Muscle layer of duodenum (tissue), 2 donors: ENCODE data around the gene G2E3.
"Not testable (repeated sequence)": the region's sequence is repeated elsewhere in the genome, so short reads cannot be mapped to it uniquely, and the experiment has no call there.

Source experiments
- H3K27ac ChIP-seq: one replicate; pipeline ENCODE4 v1.7.0; 2013; ENCODE audit warnings: mild to moderate bottlenecking, low read length
- H3K27me3 ChIP-seq: one replicate; pipeline ENCODE4 v1.7.0; 2013; ENCODE audit warnings: low read depth, mild to moderate bottlenecking, control low read depth, low read length
- H3K36me3 ChIP-seq, 2 donors: one replicate each; pipeline ENCODE4 v1.7.0; 2013; ENCODE audit warnings: low read length in 2 of 2, control low read depth in 1 of 2, mild to moderate bottlenecking in 1 of 2; ENCODE audit not compliant: insufficient read depth in 2 of 2, control insufficient read depth in 1 of 2
- H3K4me1 ChIP-seq, 2 donors: one replicate each; pipeline ENCODE4 v1.7.0; 2013; ENCODE audit warnings: low read length in 2 of 2, mild to moderate bottlenecking in 2 of 2, control low read depth in 1 of 2, moderate library complexity in 1 of 2; ENCODE audit not compliant: insufficient read depth in 2 of 2, control insufficient read depth in 1 of 2
- H3K4me3 ChIP-seq, 2 donors: one replicate each; pipeline ENCODE4 v1.7.0; 2013; ENCODE audit warnings: low read length in 2 of 2, low read depth in 1 of 2, mild to moderate bottlenecking in 1 of 2
- H3K9me3 ChIP-seq, 2 donors: one replicate each; pipeline ENCODE4 v1.7.0; 2013; ENCODE audit warnings: low read length in 2 of 2, control low read depth in 1 of 2, mild to moderate bottlenecking in 1 of 2; ENCODE audit not compliant: control insufficient read depth in 1 of 2
- donor health status: healthy.

G2E3 gene

DNA sequence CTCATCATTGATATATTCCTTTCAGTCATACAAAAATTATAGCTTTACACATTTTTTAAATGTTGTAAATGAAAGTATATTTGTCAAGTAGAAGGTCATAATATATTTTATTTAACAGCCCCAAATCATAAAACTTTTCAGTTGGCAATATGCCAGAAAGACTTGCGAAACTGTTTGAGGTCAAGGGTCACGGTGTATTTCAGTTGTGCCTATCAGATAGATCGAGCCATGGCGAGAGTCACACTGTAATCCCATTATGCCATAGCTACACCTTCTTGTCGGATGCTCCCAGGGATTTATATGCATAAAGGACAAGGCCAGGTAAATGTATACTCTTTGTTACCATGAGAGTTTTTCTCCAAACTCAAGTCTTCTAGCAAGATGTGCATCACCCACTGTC is 26.7 kb upstream of the G2E3 start:
- no peaks in the 10 kb centered on the region for H3K36me3 ChIP-seq
- no peaks in the 10 kb centered on the region for H3K4me1 ChIP-seq
- no peak overlapping the region for H3K27ac ChIP-seq
- H3K27me3 ChIP-seq = no peaks in the 10 kb centered on the region
- no peaks in the 10 kb centered on the region for H3K9me3 ChIP-seq
- no peak overlapping the region for H3K4me3 ChIP-seq

DNA sequence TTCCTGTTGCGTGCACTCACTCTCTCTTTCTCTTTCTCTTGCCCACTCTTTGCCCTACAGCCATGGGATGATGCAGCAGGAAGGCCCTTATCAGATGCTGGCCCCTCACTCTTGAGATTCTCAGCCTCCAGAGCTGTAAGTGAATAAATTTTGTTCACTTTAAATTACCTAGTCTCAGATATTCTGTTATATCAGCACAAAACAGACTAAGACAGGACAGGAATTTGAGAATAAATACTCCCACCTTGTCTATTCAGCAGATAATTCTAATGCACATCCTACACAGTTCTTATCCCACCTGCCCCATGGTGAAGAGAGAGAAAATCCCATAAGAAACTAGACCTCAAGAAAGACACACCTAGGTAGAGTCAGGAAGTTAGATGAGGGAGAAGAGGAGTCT is 25.8 kb upstream of the G2E3 start:
- no peaks in the 10 kb centered on the region for H3K9me3 ChIP-seq
- H3K4me3 ChIP-seq = no peak overlapping the region
- no peaks in the 10 kb centered on the region for H3K36me3 ChIP-seq
- H3K27ac ChIP-seq = no peak overlapping the region
- H3K27me3 ChIP-seq = no peaks in the 10 kb centered on the region
- H3K4me1 ChIP-seq = no peaks in the 10 kb centered on the region

DNA sequence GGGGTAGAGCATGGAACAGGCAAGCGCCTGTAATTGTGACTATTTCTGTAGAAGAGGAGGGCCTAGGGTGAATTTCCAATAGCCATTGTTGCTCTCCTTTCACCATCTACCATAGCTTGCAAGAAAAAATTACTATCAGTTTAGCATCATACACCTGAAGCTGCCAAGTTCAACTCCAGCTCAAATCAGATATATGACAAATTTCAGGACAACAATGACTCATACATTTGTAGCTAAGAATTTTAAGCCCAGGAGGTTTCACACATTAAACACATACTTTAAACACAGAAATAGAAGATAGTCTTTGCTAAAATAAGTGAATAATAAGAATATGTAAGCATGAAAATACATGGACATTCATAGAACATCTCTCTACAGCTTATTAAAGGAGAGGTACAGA is 17.6 kb upstream of the G2E3 start:
- Histone ChIP-seq H3K9me3 (no peaks in the 10 kb centered on the region), H3K4me1 (no peaks in the 10 kb centered on the region), H3K27ac (no peak overlapping the region), H3K36me3 (no peaks in the 10 kb centered on the region), H3K27me3 (no peaks in the 10 kb centered on the region), H3K4me3 (no peak overlapping the region)

DNA sequence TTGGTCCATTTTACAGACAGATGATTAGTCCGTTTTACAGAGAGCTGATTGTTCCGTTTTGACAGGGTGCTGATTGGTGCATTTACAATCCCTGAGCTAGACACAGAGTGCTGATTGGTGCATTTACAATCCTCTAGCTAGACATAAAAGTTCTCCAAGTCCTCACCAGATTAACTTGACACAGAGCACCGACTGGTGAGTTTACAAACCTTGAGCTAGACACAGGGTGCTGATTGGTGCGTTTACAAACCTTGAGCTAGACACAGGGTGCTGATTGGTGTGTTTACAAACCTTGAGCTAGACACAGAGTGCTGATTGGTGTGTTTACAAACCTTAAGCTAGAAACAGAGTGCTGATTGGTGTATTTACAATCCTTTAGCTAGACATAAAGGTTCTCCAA is 12.2 kb upstream of the G2E3 start:
- H3K36me3 ChIP-seq, H3K9me3 ChIP-seq, H3K27ac ChIP-seq, H3K4me3 ChIP-seq, H3K27me3 ChIP-seq, H3K4me1 ChIP-seq: not testable (repeated sequence)

DNA sequence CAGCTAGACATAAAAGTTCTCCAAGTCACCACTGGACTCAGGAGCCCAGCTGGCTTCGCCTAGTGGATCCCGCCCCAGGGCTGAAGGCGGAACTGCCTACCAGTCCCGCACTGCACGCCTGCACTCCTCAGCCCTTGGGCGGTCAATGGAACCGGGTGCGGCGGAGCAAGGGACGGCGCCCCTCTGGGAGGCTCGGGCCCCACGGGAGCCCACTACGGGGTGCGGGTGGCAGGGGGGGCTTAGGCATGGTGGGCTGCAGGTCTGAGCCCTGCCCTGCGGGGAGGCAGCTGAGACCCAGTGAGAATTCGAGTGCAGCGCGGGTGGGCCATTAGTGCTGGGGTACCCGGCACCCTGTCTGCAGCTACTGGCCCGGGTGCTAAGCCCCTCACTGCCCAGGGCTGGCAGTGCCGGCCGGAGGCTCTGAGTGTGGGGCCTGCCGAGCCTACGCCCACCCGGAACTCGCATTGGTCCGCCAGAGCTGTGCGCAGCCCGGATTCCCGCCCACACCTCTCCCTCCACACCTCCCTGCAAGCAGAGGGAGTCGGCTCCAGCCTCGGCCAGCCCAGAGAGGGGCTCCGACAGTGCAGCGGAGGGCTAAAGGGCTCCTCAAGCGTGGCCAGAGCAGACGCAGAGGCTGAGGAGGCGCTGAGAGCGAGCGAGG is 11.4 kb upstream of the G2E3 start:
- no peak overlapping the region for H3K27ac ChIP-seq
- no peak overlapping the region for H3K4me3 ChIP-seq
- no peaks in the 10 kb centered on the region for H3K36me3 ChIP-seq
- H3K9me3 ChIP-seq = no peaks in the 10 kb centered on the region
- H3K27me3 ChIP-seq = no peaks in the 10 kb centered on the region
- no peaks in the 10 kb centered on the region for H3K4me1 ChIP-seq

DNA sequence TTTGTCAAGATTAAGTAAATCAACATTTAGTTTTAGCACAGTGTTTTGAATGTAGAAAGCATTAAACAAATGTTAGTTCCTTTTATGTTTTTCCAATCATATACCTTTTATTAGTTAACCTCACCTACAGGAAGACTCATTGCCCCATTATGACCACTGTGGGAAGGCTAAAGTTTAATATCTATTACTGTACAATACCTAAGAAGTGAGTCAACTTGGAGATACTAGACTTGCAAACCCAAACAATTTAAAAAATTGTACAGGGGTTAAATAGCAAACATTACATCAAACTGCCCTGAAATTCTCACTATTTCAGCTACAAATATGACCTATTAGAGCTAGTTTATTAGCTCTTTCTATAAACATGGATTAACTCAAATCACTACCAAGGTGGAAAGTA is 8.6 kb upstream of the G2E3 start:
- H3K4me1 ChIP-seq = no peaks in the 10 kb centered on the region
- H3K27me3 ChIP-seq = no peaks in the 10 kb centered on the region
- H3K27ac ChIP-seq = no peak overlapping the region
- H3K36me3 ChIP-seq = no peaks in the 10 kb centered on the region
- no peaks in the 10 kb centered on the region for H3K9me3 ChIP-seq
- H3K4me3 ChIP-seq = no peak overlapping the region

DNA sequence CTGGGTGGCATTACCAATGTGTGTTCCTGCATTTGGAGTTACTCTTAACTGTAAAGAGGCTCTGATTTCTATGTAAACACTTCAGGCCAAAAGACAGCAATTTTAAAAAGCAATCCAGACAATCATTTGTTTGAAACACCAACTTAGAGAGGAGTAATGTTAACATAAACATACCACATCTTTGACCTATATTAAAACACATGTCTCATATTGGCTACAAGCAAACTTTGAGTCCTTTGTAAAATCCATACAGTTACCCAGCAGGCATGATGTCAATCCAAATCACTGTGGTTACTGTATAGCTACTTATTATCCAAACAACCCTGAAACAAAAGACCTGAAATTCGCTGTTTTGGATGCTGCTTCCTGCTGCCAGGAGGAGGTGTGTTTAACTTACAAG is 7.5 kb upstream of the G2E3 start:
- no peak overlapping the region for H3K4me3 ChIP-seq
- H3K9me3 ChIP-seq = no peaks in the 10 kb centered on the region
- H3K27ac ChIP-seq = no peak overlapping the region
- no peaks in the 10 kb centered on the region for H3K27me3 ChIP-seq
- no peaks in the 10 kb centered on the region for H3K36me3 ChIP-seq
- H3K4me1 ChIP-seq = no peaks in the 10 kb centered on the region

DNA sequence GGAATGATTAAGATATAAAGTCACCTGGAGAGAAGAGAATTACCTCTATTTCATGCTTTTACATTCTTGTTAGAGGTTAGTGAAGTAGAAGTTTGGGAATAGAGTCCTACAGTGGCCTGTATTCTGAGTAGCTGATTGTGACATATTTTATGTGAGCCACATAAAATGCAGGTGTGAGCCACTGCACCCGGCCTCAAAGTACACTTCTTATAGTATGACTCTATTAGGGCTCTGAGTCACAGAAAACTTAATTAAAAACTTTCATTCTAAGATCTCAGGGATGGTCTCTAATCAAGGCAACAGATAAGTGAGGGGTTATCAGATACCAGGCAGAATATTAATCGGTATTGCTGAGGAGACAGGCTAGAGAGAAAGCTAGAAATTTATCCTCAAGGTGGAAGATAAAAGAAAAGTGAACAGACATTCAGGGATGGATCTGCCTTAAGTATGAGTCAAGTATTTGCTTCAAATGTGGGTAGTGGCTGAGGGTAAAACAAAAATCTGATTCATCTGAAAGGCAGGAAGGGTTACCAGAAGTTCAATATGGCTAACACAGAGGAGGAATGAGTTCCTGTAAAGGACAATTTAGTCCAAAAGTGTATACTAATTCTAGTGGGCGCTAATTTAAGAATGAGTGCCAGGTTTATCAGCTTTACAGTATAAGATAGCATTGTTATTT is 5.5 kb upstream of the G2E3 start:
- no peaks in the 10 kb centered on the region for H3K27me3 ChIP-seq

DNA sequence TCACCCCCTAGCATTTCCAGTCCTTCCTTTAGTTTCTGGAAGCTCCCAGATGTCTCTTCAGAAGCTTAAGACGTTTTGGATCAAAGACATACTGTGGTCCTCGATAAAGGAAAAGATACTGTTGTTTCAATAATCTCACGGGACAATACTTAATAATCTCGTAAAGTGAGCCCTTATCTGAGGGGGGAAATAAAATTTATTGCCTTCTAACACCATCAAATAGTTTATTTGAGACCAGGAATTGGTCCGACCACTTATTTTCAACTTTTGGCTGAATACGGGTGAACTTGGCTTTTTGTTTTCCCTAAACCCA is 640 bp upstream of the G2E3 start:
- H3K36me3 ChIP-seq = peaks cover 0 to 4% of the 10 kb centered on the region in 2 donors
- H3K4me1 ChIP-seq = peaks cover 0 to 16% of the 10 kb centered on the region in 2 donors
- H3K9me3 ChIP-seq = no peaks in the 10 kb centered on the region
- peak overlapping the region; percentile 87 to 95 for H3K4me3 ChIP-seq
- H3K27ac ChIP-seq = peak overlapping the region; percentile 80
- no peaks in the 10 kb centered on the region for H3K27me3 ChIP-seq

More for the DNA sequence above, 5.5 kb upstream of the G2E3 start:
- Histone ChIP-seq H3K4me3 (no peak overlapping the region), H3K4me1 (no peaks in the 10 kb centered on the region), H3K36me3 (no peaks in the 10 kb centered on the region), H3K27ac (no peak overlapping the region), H3K9me3 (no peaks in the 10 kb centered on the region)

DNA sequence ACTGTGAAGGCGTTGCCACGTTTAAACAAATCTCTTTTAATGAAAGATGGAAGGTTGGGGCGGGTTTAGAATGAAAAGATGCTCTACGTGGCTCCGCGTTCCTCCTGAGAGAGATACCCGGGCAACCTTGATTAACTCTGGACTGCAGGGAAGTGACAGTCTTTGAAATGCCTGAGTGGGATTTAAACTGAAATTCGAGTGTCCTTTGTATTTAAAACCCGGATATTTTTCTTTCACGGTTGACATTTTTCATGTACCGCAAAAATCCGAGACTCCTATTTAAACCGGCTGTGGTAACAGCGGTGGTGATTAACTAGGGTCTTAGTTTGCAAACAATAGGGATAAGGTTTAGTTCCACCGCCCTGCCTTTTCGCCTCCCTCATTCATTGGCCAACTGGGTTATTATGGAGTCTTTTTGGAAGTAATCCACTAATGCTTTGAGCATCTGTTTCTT is 707 bp downstream of the G2E3 start:
- Histone ChIP-seq H3K9me3 (no peaks in the 10 kb centered on the region), H3K36me3 (peaks cover 0 to 4% of the 10 kb centered on the region in 2 donors), H3K27me3 (no peaks in the 10 kb centered on the region), H3K27ac (peak overlapping the region; percentile 80), H3K4me3 (peak overlapping the region; percentile 87 to 95), H3K4me1 (peaks cover 0 to 16% of the 10 kb centered on the region in 2 donors)

DNA sequence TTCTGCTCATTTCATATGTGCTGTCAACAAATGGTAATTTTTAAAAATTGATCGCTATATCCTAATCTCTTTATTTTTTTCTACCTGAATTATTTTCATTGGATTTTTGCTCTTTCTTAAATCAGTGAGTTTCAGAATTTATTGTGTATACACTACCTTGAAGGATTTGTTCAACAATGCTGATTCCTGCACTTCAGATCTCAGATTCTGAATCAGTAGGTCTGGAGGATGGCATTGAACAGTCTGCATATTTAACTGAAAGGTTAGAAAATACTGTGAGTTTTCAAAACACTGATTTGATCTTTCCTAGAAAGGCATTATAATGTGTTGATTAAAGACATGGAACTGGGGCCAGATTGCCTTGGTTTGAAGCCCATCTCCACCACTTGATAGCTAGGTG is 1.6 kb downstream of the G2E3 start:
- peak overlapping the region in 1 of 2 donors; percentile 87 for H3K4me3 ChIP-seq
- no peaks in the 10 kb centered on the region for H3K27me3 ChIP-seq
- H3K36me3 ChIP-seq = peaks cover 0 to 4% of the 10 kb centered on the region in 2 donors
- H3K4me1 ChIP-seq = peaks cover 0 to 16% of the 10 kb centered on the region in 2 donors
- no peaks in the 10 kb centered on the region for H3K9me3 ChIP-seq
- H3K27ac ChIP-seq = no peak overlapping the region
